ENCODE results near the gene MALT1. TPM values are rescaled to one million over a fixed set of nuclear protein-coding genes. Genes with fewer than 3 reads are reported as not detected.

The MALT1 gene
- total and polyA plus RNA-seq, 2 experiments from 2014 or later: 5.2 to 18.8 TPM

DNA sequence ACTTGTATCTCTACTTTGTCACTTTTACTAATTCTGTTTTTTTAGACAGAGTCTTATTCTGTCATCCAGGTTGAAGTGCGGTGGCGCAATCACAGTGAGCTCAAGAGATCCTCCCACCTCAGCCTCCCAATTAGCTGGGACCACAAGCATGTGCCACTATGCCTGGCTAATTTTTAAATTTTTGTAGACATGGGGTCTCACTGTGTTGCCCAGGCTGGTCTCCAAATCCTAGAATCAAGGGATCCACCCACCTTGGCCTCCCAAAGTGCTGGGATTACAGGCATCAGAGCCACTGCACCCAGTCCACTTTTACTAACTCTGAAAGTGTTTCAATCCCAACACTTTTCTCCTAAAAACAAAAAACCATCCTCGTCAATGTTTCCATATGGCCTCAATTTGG, 94.9 kb downstream of the MALT1 start:
- Histone ChIP-seq H4K20me1 (replicated peaks; ENCODE audit: insufficient read depth) (no peaks in the 10 kb centered on the region), H3K36me3 (ENCODE audit: insufficient read depth) (no peaks in the 10 kb centered on the region), H2AFZ (peak overlapping the region; percentile 38; the same call in 1 of the 2 replicates), H3K4me1 (ENCODE audit: insufficient read depth) (peaks cover 6% of the 10 kb centered on the region; the same call in 1 of the 2 replicates), H3K9me2 (ENCODE audit: insufficient read depth) (no peaks in the 10 kb centered on the region), H3F3A (replicated peaks; ENCODE audit: low read depth) (peaks cover 3% of the 10 kb centered on the region; the same call in 1 of the 2 replicates), H3K79me2 (replicated peaks; ENCODE audit: insufficient read depth) (no peaks in the 10 kb centered on the region), H3K27ac (ENCODE audit: low read depth) (no peak overlapping the region), H3K27me3 (ENCODE audit: insufficient read depth) (no peaks in the 10 kb centered on the region), H3K4me3 (no peak overlapping the region), H3K4me2 (no peak overlapping the region)
- Mint-ChIP-seq H3K27me3 (ENCODE audit: insufficient read depth, low read depth, poor library complexity) (peaks cover 8% of the 10 kb centered on the region), H3K4me3 (no peak overlapping the region), H3K27ac (no peak overlapping the region), H3K36me3 (ENCODE audit: low read depth) (no peaks in the 10 kb centered on the region), H3K9me3 (no peaks in the 10 kb centered on the region), H3K4me1 (peaks cover 18% of the 10 kb centered on the region)
- ATAC-seq: no peak
- TF ChIP-seq STAT1 (IDR thresholded peaks at IDR 0.05; ENCODE audit: unreplicated experiment): no peak
- TF ChIP-seq CTCF (conservative IDR thresholded peaks at IDR 0.05; ENCODE audit: low read depth in 2 of 2): no peak
- no peak for TF ChIP-seq ZNF114 (CRISPR knock-in tag; IDR thresholded peaks at IDR 0.05)
- TF ChIP-seq, protein P1, sequence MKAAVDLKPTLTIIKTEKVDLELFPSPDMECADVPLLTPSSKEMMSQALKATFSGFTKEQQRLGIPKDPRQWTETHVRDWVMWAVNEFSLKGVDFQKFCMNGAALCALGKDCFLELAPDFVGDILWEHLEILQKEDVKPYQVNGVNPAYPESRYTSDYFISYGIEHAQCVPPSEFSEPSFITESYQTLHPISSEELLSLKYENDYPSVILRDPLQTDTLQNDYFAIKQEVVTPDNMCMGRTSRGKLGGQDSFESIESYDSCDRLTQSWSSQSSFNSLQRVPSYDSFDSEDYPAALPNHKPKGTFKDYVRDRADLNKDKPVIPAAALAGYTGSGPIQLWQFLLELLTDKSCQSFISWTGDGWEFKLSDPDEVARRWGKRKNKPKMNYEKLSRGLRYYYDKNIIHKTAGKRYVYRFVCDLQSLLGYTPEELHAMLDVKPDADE (IDR thresholded peaks at IDR 0.05): no peak
- no peak for TF ChIP-seq NANOG (IDR thresholded peaks at IDR 0.05; ENCODE audit: borderline replicate concordance)
- TF ChIP-seq JUNB (IDR thresholded peaks at IDR 0.05; ENCODE audit: unreplicated experiment): no peak
- DNase-seq (ENCODE audit: low spot score): no peak

GRCh38 chr18:58766946-58767345, 95.7 kb downstream of the MALT1 start:
- no peak overlapping the region for H3K4me3 ChIP-seq
- no peak overlapping the region for H3K27ac Mint-ChIP-seq
- no peaks in the 10 kb centered on the region for H3K36me3 Mint-ChIP-seq (ENCODE audit: low read depth)
- no peaks in the 10 kb centered on the region for H3K36me3 ChIP-seq (ENCODE audit: insufficient read depth)
- peak overlapping the region; percentile 38; the same call in 1 of the 2 replicates for H2AFZ ChIP-seq
- H3K27ac ChIP-seq (ENCODE audit: low read depth): no peak overlapping the region
- H3K4me3 Mint-ChIP-seq: no peak overlapping the region
- peaks cover 3% of the 10 kb centered on the region; the same call in 1 of the 2 replicates for H3F3A ChIP-seq (replicated peaks; ENCODE audit: low read depth)
- H3K79me2 ChIP-seq (replicated peaks; ENCODE audit: insufficient read depth): no peaks in the 10 kb centered on the region
- H3K9me3 Mint-ChIP-seq: no peaks in the 10 kb centered on the region
- no peaks in the 10 kb centered on the region for H3K27me3 ChIP-seq (ENCODE audit: insufficient read depth)
- peaks cover 8% of the 10 kb centered on the region for H3K27me3 Mint-ChIP-seq (ENCODE audit: insufficient read depth, low read depth, poor library complexity)
- DNase-seq (ENCODE audit: low spot score) (no peak), ATAC-seq (no peak)
- H3K4me1 Mint-ChIP-seq: peaks cover 18% of the 10 kb centered on the region
- H4K20me1 ChIP-seq (replicated peaks; ENCODE audit: insufficient read depth): no peaks in the 10 kb centered on the region
- H3K4me1 ChIP-seq (ENCODE audit: insufficient read depth): peaks cover 6% of the 10 kb centered on the region; the same call in 1 of the 2 replicates
- no peaks in the 10 kb centered on the region for H3K9me2 ChIP-seq (ENCODE audit: insufficient read depth)
- H3K4me2 ChIP-seq: no peak overlapping the region
- TF ChIP-seq ZNF114 (CRISPR knock-in tag; IDR thresholded peaks at IDR 0.05): no peak
- no peak for TF ChIP-seq ZNF331 (CRISPR knock-in tag; IDR thresholded peaks at IDR 0.05; ENCODE audit: low read depth)
- no peak for TF ChIP-seq EZH2phosphoT487 (IDR thresholded peaks at IDR 0.05; ENCODE audit: unreplicated experiment)
- no peak for TF ChIP-seq NANOG (IDR thresholded peaks at IDR 0.05; ENCODE audit: borderline replicate concordance)
- TF ChIP-seq POLR2AphosphoS5 (IDR thresholded peaks at IDR 0.05; ENCODE audit: low read depth): no peak
- TF ChIP-seq STAT1 (IDR thresholded peaks at IDR 0.05; ENCODE audit: unreplicated experiment): no peak
- TF ChIP-seq, protein P2, sequence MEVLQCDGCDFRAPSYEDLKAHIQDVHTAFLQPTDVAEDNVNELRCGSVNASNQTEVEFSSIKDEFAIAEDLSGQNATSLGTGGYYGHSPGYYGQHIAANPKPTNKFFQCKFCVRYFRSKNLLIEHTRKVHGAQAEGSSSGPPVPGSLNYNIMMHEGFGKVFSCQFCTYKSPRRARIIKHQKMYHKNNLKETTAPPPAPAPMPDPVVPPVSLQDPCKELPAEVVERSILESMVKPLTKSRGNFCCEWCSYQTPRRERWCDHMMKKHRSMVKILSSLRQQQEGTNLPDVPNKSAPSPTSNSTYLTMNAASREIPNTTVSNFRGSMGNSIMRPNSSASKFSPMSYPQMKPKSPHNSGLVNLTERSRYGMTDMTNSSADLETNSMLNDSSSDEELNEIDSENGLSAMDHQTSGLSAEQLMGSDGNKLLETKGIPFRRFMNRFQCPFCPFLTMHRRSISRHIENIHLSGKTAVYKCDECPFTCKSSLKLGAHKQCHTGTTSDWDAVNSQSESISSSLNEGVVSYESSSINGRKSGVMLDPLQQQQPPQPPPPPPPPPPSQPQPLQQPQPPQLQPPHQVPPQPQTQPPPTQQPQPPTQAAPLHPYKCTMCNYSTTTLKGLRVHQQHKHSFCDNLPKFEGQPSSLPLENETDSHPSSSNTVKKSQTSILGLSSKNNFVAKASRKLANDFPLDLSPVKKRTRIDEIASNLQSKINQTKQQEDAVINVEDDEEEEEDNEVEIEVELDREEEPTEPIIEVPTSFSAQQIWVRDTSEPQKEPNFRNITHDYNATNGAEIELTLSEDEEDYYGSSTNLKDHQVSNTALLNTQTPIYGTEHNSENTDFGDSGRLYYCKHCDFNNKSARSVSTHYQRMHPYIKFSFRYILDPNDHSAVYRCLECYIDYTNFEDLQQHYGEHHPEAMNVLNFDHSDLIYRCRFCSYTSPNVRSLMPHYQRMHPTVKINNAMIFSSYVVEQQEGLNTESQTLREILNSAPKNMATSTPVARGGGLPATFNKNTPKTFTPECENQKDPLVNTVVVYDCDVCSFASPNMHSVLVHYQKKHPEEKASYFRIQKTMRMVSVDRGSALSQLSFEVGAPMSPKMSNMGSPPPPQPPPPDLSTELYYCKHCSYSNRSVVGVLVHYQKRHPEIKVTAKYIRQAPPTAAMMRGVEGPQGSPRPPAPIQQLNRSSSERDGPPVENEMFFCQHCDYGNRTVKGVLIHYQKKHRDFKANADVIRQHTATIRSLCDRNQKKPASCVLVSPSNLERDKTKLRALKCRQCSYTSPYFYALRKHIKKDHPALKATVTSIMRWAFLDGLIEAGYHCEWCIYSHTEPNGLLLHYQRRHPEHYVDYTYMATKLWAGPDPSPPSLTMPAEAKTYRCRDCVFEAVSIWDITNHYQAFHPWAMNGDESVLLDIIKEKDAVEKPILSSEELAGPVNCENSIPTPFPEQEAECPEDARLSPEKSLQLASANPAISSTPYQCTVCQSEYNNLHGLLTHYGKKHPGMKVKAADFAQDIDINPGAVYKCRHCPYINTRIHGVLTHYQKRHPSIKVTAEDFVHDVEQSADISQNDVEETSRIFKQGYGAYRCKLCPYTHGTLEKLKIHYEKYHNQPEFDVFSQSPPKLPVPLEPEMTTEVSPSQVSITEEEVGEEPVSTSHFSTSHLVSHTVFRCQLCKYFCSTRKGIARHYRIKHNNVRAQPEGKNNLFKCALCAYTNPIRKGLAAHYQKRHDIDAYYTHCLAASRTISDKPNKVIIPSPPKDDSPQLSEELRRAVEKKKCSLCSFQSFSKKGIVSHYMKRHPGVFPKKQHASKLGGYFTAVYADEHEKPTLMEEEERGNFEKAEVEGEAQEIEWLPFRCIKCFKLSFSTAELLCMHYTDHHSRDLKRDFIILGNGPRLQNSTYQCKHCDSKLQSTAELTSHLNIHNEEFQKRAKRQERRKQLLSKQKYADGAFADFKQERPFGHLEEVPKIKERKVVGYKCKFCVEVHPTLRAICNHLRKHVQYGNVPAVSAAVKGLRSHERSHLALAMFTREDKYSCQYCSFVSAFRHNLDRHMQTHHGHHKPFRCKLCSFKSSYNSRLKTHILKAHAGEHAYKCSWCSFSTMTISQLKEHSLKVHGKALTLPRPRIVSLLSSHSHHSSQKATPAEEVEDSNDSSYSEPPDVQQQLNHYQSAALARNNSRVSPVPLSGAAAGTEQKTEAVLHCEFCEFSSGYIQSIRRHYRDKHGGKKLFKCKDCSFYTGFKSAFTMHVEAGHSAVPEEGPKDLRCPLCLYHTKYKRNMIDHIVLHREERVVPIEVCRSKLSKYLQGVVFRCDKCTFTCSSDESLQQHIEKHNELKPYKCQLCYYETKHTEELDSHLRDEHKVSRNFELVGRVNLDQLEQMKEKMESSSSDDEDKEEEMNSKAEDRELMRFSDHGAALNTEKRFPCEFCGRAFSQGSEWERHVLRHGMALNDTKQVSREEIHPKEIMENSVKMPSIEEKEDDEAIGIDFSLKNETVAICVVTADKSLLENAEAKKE (CRISPR knock-in tag; IDR thresholded peaks at IDR 0.05): no peak
- TF ChIP-seq, protein P1 (IDR thresholded peaks at IDR 0.05): no peak
- no peak for TF ChIP-seq EZH2 (IDR thresholded peaks at IDR 0.05; ENCODE audit: low read depth, unreplicated experiment)
- no peak for TF ChIP-seq JUNB (IDR thresholded peaks at IDR 0.05; ENCODE audit: unreplicated experiment)
- TF ChIP-seq CREB1 (CRISPR knock-in tag; IDR thresholded peaks at IDR 0.05; ENCODE audit: low read depth): no peak
